ENCODE measurements around the gene PCBP2. TPM values are rescaled to one million over a fixed set of nuclear protein-coding genes. Genes with fewer than 3 reads are reported as not detected.
A peak's percentile ranks its signal among the peaks of the same experiment; 100 is the strongest.
"Not testable (repeated sequence)": the region's sequence is repeated elsewhere in the genome, so short reads cannot be mapped to it uniquely, and the experiment has no call there.

Gene PCBP2
- total RNA-seq, 1 donor from 2014 or later, result 1,170 TPM

- DNase-seq, result no peak
- TF ChIP-seq CTCF (IDR thresholded peaks at IDR 0.05; ENCODE audit: partially characterized antibody, unreplicated experiment), result no peak
- Mint-ChIP-seq H3K36me3 (ENCODE audit: unreplicated experiment) (no peaks in the 10 kb centered on the region), H3K9me3 (ENCODE audit: unreplicated experiment) (peaks cover 3% of the 10 kb centered on the region), H3K27me3 (ENCODE audit: unreplicated experiment) (peaks cover 6% of the 10 kb centered on the region), H3K4me3 (ENCODE audit: unreplicated experiment) (peak overlapping the region; percentile 64), H3K27ac (ENCODE audit: unreplicated experiment) (no peak overlapping the region), H3K4me1 (ENCODE audit: low read depth, unreplicated experiment) (peaks cover 7% of the 10 kb centered on the region)
Measured at GRCh38 chr12:53443955-53444354, 7.9 kb upstream of the PCBP2 start.

- H3K27me3 Mint-ChIP-seq (ENCODE audit: unreplicated experiment); DNase-seq; H3K4me3 Mint-ChIP-seq (ENCODE audit: unreplicated experiment); H3K9me3 Mint-ChIP-seq (ENCODE audit: unreplicated experiment); H3K4me1 Mint-ChIP-seq (ENCODE audit: low read depth, unreplicated experiment); H3K27ac Mint-ChIP-seq (ENCODE audit: unreplicated experiment); H3K36me3 Mint-ChIP-seq (ENCODE audit: unreplicated experiment): not testable (repeated sequence)
Measured at GRCh38 chr12:53444593-53445325, 7.1 kb upstream of the PCBP2 start.

GRCh38 chr12:53450936-53451335 is 966 bp upstream of the PCBP2 start:
- peaks cover 6% of the 10 kb centered on the region for H3K9me3 Mint-ChIP-seq (ENCODE audit: unreplicated experiment)
- no peaks in the 10 kb centered on the region for H3K36me3 Mint-ChIP-seq (ENCODE audit: unreplicated experiment)
- no peak overlapping the region for H3K27ac Mint-ChIP-seq (ENCODE audit: unreplicated experiment)
- peaks cover 7% of the 10 kb centered on the region for H3K27me3 Mint-ChIP-seq (ENCODE audit: unreplicated experiment)
- no peak for TF ChIP-seq CTCF (IDR thresholded peaks at IDR 0.05; ENCODE audit: partially characterized antibody, unreplicated experiment)
- no peak overlapping the region for H3K4me3 Mint-ChIP-seq (ENCODE audit: unreplicated experiment)
- no peak for DNase-seq
- peaks cover 18% of the 10 kb centered on the region for H3K4me1 Mint-ChIP-seq (ENCODE audit: low read depth, unreplicated experiment)

GRCh38 chr12:53452159-53453077 is 516 bp downstream of the PCBP2 start:
- DNase-seq, result peak; percentile 86
- peak; percentile 29 for TF ChIP-seq CTCF (IDR thresholded peaks at IDR 0.05; ENCODE audit: partially characterized antibody, unreplicated experiment)
- H3K4me3 Mint-ChIP-seq (ENCODE audit: unreplicated experiment), result peak overlapping the region; percentile 93
- peaks cover 7% of the 10 kb centered on the region for H3K27me3 Mint-ChIP-seq (ENCODE audit: unreplicated experiment)
- no peaks in the 10 kb centered on the region for H3K36me3 Mint-ChIP-seq (ENCODE audit: unreplicated experiment)
- H3K27ac Mint-ChIP-seq (ENCODE audit: unreplicated experiment), result peak overlapping the region; percentile 96
- peaks cover 6% of the 10 kb centered on the region for H3K9me3 Mint-ChIP-seq (ENCODE audit: unreplicated experiment)
- H3K4me1 Mint-ChIP-seq (ENCODE audit: low read depth, unreplicated experiment), result peaks cover 18% of the 10 kb centered on the region

GRCh38 chr12:53453953-53454640 is 2.2 kb downstream of the PCBP2 start:
- Mint-ChIP-seq H3K4me3 (ENCODE audit: unreplicated experiment) (peak overlapping the region; percentile 93), H3K4me1 (ENCODE audit: low read depth, unreplicated experiment) (peaks cover 18% of the 10 kb centered on the region), H3K27ac (ENCODE audit: unreplicated experiment) (peak overlapping the region; percentile 88), H3K36me3 (ENCODE audit: unreplicated experiment) (no peaks in the 10 kb centered on the region), H3K27me3 (ENCODE audit: unreplicated experiment) (peaks cover 9% of the 10 kb centered on the region), H3K9me3 (ENCODE audit: unreplicated experiment) (peaks cover 6% of the 10 kb centered on the region)
- TF ChIP-seq CTCF (IDR thresholded peaks at IDR 0.05; ENCODE audit: partially characterized antibody, unreplicated experiment), result no peak
- DNase-seq, result no peak

Data from glutamatergic neuron (in vitro differentiated cells).